BLaER1 treated with 17β-estradiol and CSF1 and Interleukin-3, amounts not matched to agents 10 nM and 100 nM (cell line): ENCODE results near the gene SEMA4B.
A peak's percentile ranks its signal among the peaks of the same experiment; 100 is the strongest.

Experiments
- H3K27ac ChIP-seq, 11 experiments: shearing (Covaris generic); formaldehyde crosslinking; 2 replicates each; pipeline ENCODE4 v1.8.1; 2022
- H3K27me3 ChIP-seq, 11 experiments: shearing (Covaris generic); formaldehyde crosslinking; 2 replicates each; pipeline ENCODE4 v1.8.1; 2022
- H3K36me3 ChIP-seq, 11 experiments: shearing (Covaris generic); formaldehyde crosslinking; 2 replicates each; pipeline ENCODE4 v1.8.1; 2022
- H3K4me1 ChIP-seq, 10 experiments: shearing (Covaris generic); formaldehyde crosslinking; 2 replicates each; pipeline ENCODE4 v1.8.1; 2022
- H3K4me2 ChIP-seq, 11 experiments: shearing (Covaris generic); formaldehyde crosslinking; 2 replicates each; pipeline ENCODE4 v1.8.1; 2022
- H3K4me3 ChIP-seq, 10 experiments: shearing (Covaris generic); formaldehyde crosslinking; 2 replicates each; pipeline ENCODE4 v1.8.1; 2022
- H3K9ac ChIP-seq, 11 experiments: shearing (Covaris generic); formaldehyde crosslinking; 2 replicates each; pipeline ENCODE4 v1.8.1; 2022
- H3K9me3 ChIP-seq, 11 experiments: shearing (Covaris generic); formaldehyde crosslinking; replicated peaks in 1 of 11; 2 replicates each; pipeline ENCODE4 v1.8.1; 2022
- H4K20me1 ChIP-seq, 11 experiments: shearing (Covaris generic); formaldehyde crosslinking; 2 replicates each; pipeline ENCODE4 v1.8.1; 2022
- Cebpa-rat ChIP-seq, 11 experiments: shearing (Covaris generic); IDR thresholded peaks; 2 replicates each; pipeline ENCODE4 v1.8.1; 2022

SEMA4B gene

DNA sequence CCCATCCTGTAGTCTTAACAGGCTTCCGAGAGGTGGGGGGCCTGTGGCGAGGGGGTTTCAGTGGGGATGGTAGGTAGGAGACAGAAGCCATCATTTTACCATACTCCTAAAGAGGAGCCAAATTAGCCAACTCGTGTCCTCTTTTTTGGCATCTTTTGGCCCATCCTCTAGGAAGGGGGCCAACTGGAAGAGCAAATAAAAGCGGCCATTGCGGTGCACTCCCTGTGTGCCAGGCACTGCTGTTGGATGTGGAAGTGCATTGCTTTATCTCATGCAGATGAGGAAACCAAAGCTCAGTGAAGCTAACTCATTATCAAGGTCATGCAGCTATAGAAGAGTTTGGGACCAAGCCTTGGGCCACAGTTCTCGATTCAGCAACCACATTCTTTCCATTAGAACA is 6.1 kb downstream of the SEMA4B start:
- Histone ChIP-seq H3K9ac (no peak overlapping the region), H3K36me3 (peaks cover 10 to 80% (median 51%) of the 10 kb centered on the region in 11 experiments; a peak in 20 of 22 replicates), H3K9me3 (no peaks in the 10 kb centered on the region), H4K20me1 (peaks cover 15 to 97% (median 64%) of the 10 kb centered on the region in 11 experiments; a peak in 19 of 22 replicates), H3K4me2 (no peak overlapping the region), H3K27me3 (no peaks in the 10 kb centered on the region), H3K27ac (no peak overlapping the region), H3K4me1 (peaks cover 74 to 90% (median 81%) of the 10 kb centered on the region in 10 experiments), H3K4me3 (no peak overlapping the region)
- no peak for TF ChIP-seq Cebpa-rat (IDR thresholded peaks at IDR 0.05)

DNA sequence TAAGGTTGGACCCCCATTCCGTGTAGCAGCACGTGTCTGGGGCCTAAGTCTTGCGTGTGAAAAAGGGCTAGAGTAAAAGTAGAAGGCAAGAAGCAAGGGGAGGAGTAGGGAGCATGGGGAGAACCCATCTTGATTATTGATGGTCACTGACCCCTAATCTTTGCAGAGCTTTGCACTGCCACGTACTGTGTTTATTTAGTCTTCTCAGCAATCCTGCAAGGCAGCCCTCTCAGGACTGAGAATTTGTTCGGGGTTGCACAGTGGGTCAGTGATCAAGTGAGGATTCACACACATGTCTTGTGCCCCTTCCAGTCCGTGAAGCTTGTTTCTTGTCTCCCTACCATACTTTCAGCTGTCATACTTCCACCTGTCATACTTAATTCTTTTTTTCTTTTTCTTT is 7.2 kb downstream of the SEMA4B start:
- Histone ChIP-seq H3K36me3 (peaks cover 10 to 83% (median 59%) of the 10 kb centered on the region in 11 experiments; a peak in 20 of 22 replicates), H3K27ac (no peak overlapping the region), H3K4me1 (peaks cover 74 to 90% (median 81%) of the 10 kb centered on the region in 10 experiments), H3K9me3 (no peaks in the 10 kb centered on the region), H3K4me2 (no peak overlapping the region), H3K9ac (no peak overlapping the region), H3K4me3 (no peak overlapping the region), H4K20me1 (peaks cover 9 to 97% (median 61%) of the 10 kb centered on the region in 11 experiments; a peak in 18 of 22 replicates), H3K27me3 (no peaks in the 10 kb centered on the region)
- no peak for TF ChIP-seq Cebpa-rat (IDR thresholded peaks at IDR 0.05)

DNA sequence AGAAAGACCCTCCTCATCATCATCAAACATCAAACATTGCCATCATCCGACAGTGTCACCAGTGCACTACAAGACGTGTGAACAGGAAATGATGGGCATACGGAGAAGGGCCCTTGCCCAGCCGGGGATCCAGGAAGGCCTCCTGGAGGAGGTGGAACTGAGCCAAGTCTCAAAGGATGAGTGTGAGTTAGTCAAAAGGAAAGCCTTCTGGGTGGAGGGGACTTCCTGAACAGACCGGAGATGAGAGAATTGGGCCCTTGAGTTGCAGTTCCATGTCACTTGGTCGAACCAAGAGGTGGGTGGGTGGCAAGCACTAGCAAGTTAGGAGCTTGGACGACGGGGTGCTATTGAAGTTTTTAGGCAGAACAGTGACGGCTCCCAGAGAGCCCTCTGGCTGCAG is 8.5 kb downstream of the SEMA4B start:
- TF ChIP-seq Cebpa-rat (IDR thresholded peaks at IDR 0.05) = no peak
- Histone ChIP-seq H3K36me3 (peaks cover 10 to 76% (median 48%) of the 10 kb centered on the region in 11 experiments; a peak in 20 of 22 replicates), H3K27me3 (no peaks in the 10 kb centered on the region), H3K4me1 (peaks cover 74 to 90% (median 81%) of the 10 kb centered on the region in 10 experiments), H3K9me3 (no peaks in the 10 kb centered on the region), H3K4me3 (no peak overlapping the region), H3K9ac (no peak overlapping the region), H3K4me2 (peak overlapping the region; percentile 41 to 94 (median 84); a peak in 21 of 22 replicates), H3K27ac (no peak overlapping the region), H4K20me1 (peaks cover 6 to 92% (median 58%) of the 10 kb centered on the region in 11 experiments; a peak in 17 of 22 replicates)

DNA sequence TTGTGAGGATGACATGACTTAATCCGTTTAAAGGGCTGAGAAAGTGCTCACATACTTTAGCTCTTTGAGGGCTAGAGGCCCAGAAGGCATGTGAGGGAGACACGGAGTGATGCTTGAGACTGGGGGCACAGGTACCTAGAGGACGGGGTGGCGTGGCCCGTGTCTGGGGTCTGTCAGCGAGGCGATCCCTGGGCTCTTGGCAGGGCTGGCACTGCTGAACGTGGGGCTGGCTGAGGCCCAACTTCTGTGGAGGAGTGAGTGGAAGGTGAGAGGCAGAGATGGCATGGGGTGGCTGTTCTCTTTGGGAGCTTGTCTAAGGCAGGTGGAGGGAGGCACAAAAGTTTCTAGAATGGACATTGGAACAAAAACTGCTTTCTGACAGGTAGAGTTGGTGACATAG is 9.5 kb downstream of the SEMA4B start:
- no peaks in the 10 kb centered on the region for H3K9me3 ChIP-seq
- peaks cover 6 to 92% (median 53%) of the 10 kb centered on the region in 11 experiments; a peak in 16 of 22 replicates for H4K20me1 ChIP-seq
- no peak overlapping the region; a peak in 1 of 20 replicates for H3K4me3 ChIP-seq
- H3K4me2 ChIP-seq = peak overlapping the region; percentile 72 to 94 (median 88)
- H3K9ac ChIP-seq = peak overlapping the region in 6 of 11 experiments; percentile 19 to 47 (median 22); a peak in 5 of 22 replicates
- peaks cover 71 to 85% (median 74%) of the 10 kb centered on the region in 10 experiments for H3K4me1 ChIP-seq
- TF ChIP-seq Cebpa-rat (IDR thresholded peaks at IDR 0.05) = no peak
- no peaks in the 10 kb centered on the region for H3K27me3 ChIP-seq
- peak overlapping the region in 7 of 11 experiments; percentile 47 to 61 (median 56); a peak in 8 of 22 replicates for H3K27ac ChIP-seq
- peaks cover 10 to 75% (median 40%) of the 10 kb centered on the region in 11 experiments; a peak in 20 of 22 replicates for H3K36me3 ChIP-seq

DNA sequence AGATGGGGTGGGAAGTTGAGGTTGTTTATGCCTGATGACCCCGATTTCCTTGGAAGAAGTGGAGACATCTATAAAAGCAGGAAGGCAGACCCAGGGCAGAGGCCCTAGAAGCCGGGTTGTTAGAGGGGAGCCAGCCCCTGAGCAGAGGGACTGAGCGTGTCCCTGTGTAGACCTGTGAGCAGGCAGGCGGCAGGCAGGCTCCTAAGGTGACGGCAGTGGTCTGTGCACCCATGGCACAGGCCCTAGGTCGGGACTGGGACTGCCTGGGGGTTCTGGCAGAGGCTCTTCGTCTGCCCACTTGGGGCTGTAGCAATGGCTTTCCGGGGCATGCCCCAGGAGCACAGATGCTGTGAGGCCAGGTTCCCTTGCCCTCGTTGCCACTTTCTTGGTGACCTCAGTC is 9.9 kb downstream of the SEMA4B start:
- H3K9ac ChIP-seq = peak overlapping the region in 10 of 11 experiments; percentile 0 to 48 (median 24); a peak in 12 of 22 replicates
- H3K27me3 ChIP-seq = no peaks in the 10 kb centered on the region
- peaks cover 6 to 92% (median 49%) of the 10 kb centered on the region in 11 experiments; a peak in 16 of 22 replicates for H4K20me1 ChIP-seq
- peaks cover 67 to 81% (median 70%) of the 10 kb centered on the region in 10 experiments for H3K4me1 ChIP-seq
- no peaks in the 10 kb centered on the region for H3K9me3 ChIP-seq
- peak overlapping the region; percentile 72 to 94 (median 88) for H3K4me2 ChIP-seq
- no peak for TF ChIP-seq Cebpa-rat (IDR thresholded peaks at IDR 0.05)
- H3K36me3 ChIP-seq = peaks cover 10 to 75% (median 40%) of the 10 kb centered on the region in 11 experiments; a peak in 20 of 22 replicates
- peak overlapping the region in 9 of 11 experiments; percentile 30 to 61 (median 54); a peak in 17 of 22 replicates for H3K27ac ChIP-seq
- H3K4me3 ChIP-seq = peak overlapping the region in 1 of 10 experiments; percentile 28; a peak in 3 of 20 replicates

DNA sequence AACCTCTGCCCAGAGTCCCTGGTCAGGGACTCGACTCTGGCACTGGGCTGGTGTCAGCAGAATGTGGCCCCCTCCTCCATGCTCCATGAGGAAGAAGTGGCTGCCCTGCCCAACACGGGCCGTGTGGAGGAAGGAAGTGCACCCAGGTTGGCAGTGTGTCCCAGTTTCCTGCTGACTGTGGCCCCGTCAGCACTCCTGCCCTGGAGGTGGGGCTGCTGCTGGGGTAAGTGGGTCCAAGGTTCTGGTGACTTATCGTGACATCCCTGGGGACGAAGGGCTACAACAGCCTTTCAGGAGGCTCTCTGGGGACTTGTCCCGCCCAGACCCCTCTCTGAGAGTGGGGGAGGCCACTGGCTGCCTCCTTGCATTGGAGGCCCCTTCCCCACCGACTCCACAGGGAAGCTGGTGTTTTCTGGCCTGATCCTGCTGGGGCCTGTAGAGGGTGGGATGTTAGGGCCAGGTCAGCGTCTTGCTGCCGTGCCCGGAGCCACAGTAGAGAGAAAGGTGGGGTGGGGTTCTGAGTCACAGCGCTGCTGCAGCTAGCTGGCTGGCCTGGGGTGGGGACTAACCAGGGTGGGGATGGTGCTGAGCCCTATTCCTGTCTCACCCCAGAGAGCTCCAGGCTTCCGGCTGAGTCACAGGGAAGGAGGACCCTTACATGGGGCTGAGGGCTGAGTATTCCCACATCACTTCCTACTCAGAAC is 10.5 kb downstream of the SEMA4B start:
- no peak for TF ChIP-seq Cebpa-rat (IDR thresholded peaks at IDR 0.05)
- Histone ChIP-seq H3K9ac (peak overlapping the region in 10 of 11 experiments; percentile 0 to 50 (median 34); a peak in 12 of 22 replicates), H3K27me3 (no peaks in the 10 kb centered on the region), H3K27ac (peak overlapping the region in 10 of 11 experiments; percentile 29 to 61 (median 52); a peak in 18 of 22 replicates), H3K4me3 (peak overlapping the region in 1 of 10 experiments; percentile 28; a peak in 3 of 20 replicates), H3K4me1 (peaks cover 61 to 76% (median 64%) of the 10 kb centered on the region in 10 experiments), H3K9me3 (no peaks in the 10 kb centered on the region), H3K4me2 (peak overlapping the region; percentile 72 to 94 (median 88)), H3K36me3 (peaks cover 10 to 75% (median 36%) of the 10 kb centered on the region in 11 experiments; a peak in 18 of 22 replicates), H4K20me1 (peaks cover 6 to 92% (median 45%) of the 10 kb centered on the region in 11 experiments; a peak in 15 of 22 replicates)

DNA sequence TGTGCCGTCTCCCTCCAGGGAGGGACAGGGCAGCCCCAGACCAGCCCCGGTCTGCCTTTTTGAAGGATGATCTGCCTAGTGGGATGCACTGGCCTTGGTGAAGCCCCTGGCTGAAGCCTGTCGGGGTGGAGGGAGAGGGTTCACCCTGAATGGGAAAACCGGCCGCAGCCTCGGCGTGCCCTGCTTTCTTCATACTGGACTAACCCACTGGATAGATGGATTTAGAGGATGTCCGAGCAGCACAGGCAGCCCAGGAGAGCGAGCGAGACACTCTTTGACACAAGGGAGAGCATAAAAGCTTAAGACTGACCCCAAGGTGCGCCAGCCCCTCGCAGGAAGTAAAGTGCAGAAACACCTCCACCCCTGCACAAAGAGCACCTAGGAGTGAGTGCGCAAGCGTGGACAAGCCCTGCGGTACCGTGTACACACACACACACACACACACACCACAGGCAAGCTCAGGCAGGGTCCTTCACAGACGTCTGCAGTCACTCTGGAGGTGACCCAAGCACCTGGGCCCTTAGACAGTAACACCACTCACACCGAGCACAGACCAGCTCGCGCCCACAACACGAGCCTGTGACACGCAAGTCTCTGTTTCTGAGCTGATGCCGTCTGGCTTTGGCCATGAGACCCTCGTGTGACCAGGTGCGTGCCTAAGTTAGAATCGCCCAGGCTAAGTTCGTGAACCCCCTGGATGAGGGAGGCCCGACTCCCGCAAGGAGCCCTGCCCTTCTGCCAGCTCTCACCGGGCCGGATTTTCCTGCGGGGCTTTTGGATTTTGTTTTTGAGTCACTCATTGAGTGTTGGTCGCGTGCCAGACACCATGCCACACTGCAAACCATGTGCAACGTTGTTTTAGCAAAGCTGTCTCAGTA is 11.3 kb downstream of the SEMA4B start:
- Histone ChIP-seq H3K27me3 (no peaks in the 10 kb centered on the region), H3K4me1 (peaks cover 57 to 76% (median 62%) of the 10 kb centered on the region in 10 experiments), H3K27ac (peak overlapping the region in 5 of 11 experiments; percentile 18 to 61 (median 50); a peak in 5 of 22 replicates), H3K36me3 (peaks cover 3 to 75% (median 36%) of the 10 kb centered on the region in 11 experiments; a peak in 19 of 22 replicates), H4K20me1 (peaks cover 6 to 92% (median 45%) of the 10 kb centered on the region in 11 experiments; a peak in 16 of 22 replicates), H3K9me3 (no peaks in the 10 kb centered on the region), H3K9ac (peak overlapping the region in 2 of 11 experiments; percentile 14 to 21; a peak in 2 of 22 replicates), H3K4me3 (no peak overlapping the region), H3K4me2 (peak overlapping the region; percentile 56 to 94 (median 88))
- TF ChIP-seq Cebpa-rat (IDR thresholded peaks at IDR 0.05) = no peak
